HepG2 (cell line): Measurements from ENCODE around the gene RELB. TPM values are rescaled to one million over a fixed set of nuclear protein-coding genes. Genes with fewer than 3 reads are reported as not detected.

Source experiments
- BCL3 ChIP-seq: sonication (generic); formaldehyde crosslinking; IDR thresholded peaks from 2 replicates; pipeline ENCODE4 v1.5.1; 2020; ENCODE audit warnings: mild to moderate bottlenecking, missing genetic modification reagents, moderate library complexity
- CCAR2 ChIP-seq: fragments of 200-400 bp; formaldehyde crosslinking; optimal IDR thresholded peaks from 2 replicates; pipeline ENCODE3; 2018; ENCODE audit warnings: low read depth, mild to moderate bottlenecking, low read length, moderate library complexity
- CCDC6 ChIP-seq: sonication (generic); formaldehyde crosslinking; IDR thresholded peaks from 2 replicates; pipeline ENCODE4 v1.8.1; 2022; ENCODE audit warnings: mild to moderate bottlenecking, missing genetic modification reagents, moderate library complexity
- CEBPB ChIP-seq: IDR thresholded peaks from 2 replicates; pipeline ENCODE4 v1.6.1; 2011; ENCODE audit warnings: low read depth, low read length, improper control_type of control experiment, borderline replicate concordance
- FOXC1 ChIP-seq: sonication (generic); formaldehyde crosslinking; IDR thresholded peaks from 2 replicates; pipeline ENCODE4 v1.8.0; 2022; ENCODE audit warnings: mild to moderate bottlenecking, missing genetic modification reagents, borderline replicate concordance
- KAT7 ChIP-seq: IDR thresholded peaks from 2 replicates; pipeline ENCODE4 v1.6.1; 2018; ENCODE audit warnings: borderline replicate concordance, missing compliant biosample characterization
- KLF6 ChIP-seq: IDR thresholded peaks from 2 replicates; pipeline ENCODE4 v1.8.0; 2016; ENCODE audit warnings: missing biosample characterization, missing genetic modification reagents
- MATR3 ChIP-seq: sonication (generic); formaldehyde crosslinking; IDR thresholded peaks from 2 replicates; pipeline ENCODE4 v1.4.0; 2020; ENCODE audit warnings: missing genetic modification reagents
- PHB2 ChIP-seq: fragments of 450-650 bp; IDR thresholded peaks from 2 replicates; pipeline ENCODE4 v1.6.1; 2018; ENCODE audit not compliant: partially characterized antibody
- REPIN1 ChIP-seq: sonication (generic); formaldehyde crosslinking; IDR thresholded peaks from 2 replicates; pipeline ENCODE4 v1.8.0; 2022; ENCODE audit warnings: missing genetic modification reagents, low read depth, mild to moderate bottlenecking, borderline replicate concordance
- RNF2 ChIP-seq: fragments of 450-650 bp; conservative IDR thresholded peaks from 2 replicates; pipeline ENCODE4 v1.6.1; 2016; ENCODE audit warnings: low read depth
- SIX1 ChIP-seq: sonication (generic); formaldehyde crosslinking; IDR thresholded peaks from 2 replicates; pipeline ENCODE4 v1.4.0; 2020; ENCODE audit warnings: missing genetic modification reagents, borderline replicate concordance
- SMARCC2 ChIP-seq: fragments of 450-650 bp; IDR thresholded peaks from 2 replicates; pipeline ENCODE4 v1.6.1; 2017; ENCODE audit warnings: antibody characterized with exemption, mild to moderate bottlenecking
- SNAPC2 ChIP-seq: sonication (generic); formaldehyde crosslinking; IDR thresholded peaks from 2 replicates; pipeline ENCODE4 v1.8.1; 2022; ENCODE audit warnings: mild to moderate bottlenecking, missing genetic modification reagents
- ZMYM3 ChIP-seq: sonication (generic); formaldehyde crosslinking; IDR thresholded peaks from 2 replicates; pipeline ENCODE4 v1.5.1; 2020; ENCODE audit warnings: mild to moderate bottlenecking, missing genetic modification reagents
- ZNF12 ChIP-seq: sonication (generic); formaldehyde crosslinking; IDR thresholded peaks from 2 replicates; pipeline ENCODE4 v1.5.0; 2020; ENCODE audit warnings: missing genetic modification reagents
- ZNF468 ChIP-seq: sonication (generic); formaldehyde crosslinking; IDR thresholded peaks from 2 replicates; pipeline ENCODE4 v1.8.0; 2022; ENCODE audit warnings: mild to moderate bottlenecking, moderate library complexity, missing genetic modification reagents
- ZNF552 ChIP-seq: sonication (generic); formaldehyde crosslinking; IDR thresholded peaks from 2 replicates; pipeline ENCODE4 v1.9.0; 2022; ENCODE audit warnings: missing genetic modification reagents, mild to moderate bottlenecking, borderline replicate concordance
- ZSCAN5A ChIP-seq: sonication (generic); formaldehyde crosslinking; IDR thresholded peaks from 2 replicates; pipeline ENCODE4 v1.8.0; 2022; ENCODE audit warnings: mild to moderate bottlenecking, missing genetic modification reagents, borderline replicate concordance
- polyA plus RNA-seq, 8 experiments: library from polyadenylated mRNA; depleted of rRNA in 3 of 8; stranded (reverse) in 7 of 8; unstranded in 1 of 8; fragments of >200 nt; fragmentation: Illumina TruSeq in 4 of 8; extraction: Trizol in 4 of 8; gene quantifications; 2 replicates each; pipeline versions ENCODE4 v1.2.1 to v1.2.3, GENCODE V29; 2011 to 2016; ENCODE audit warnings: low read depth in 4 of 8, missing spikeins in 1 of 8, mixed read lengths in 1 of 8; ENCODE audit not compliant: insufficient read depth in 1 of 8
- total RNA-seq, 5 experiments: library from RNA; depleted of rRNA; stranded (reverse); fragments of >200 nt; fragmentation: Illumina TruSeq; extraction: Trizol; gene quantifications; 2 replicates each; pipeline ENCODE4 v1.2.3, GENCODE V29; 2016; ENCODE audit warnings: low read depth in 1 of 5
- TF ChIP-seq, protein P1 (sequence below): sonication (generic); formaldehyde crosslinking; IDR thresholded peaks from 2 replicates; pipeline ENCODE4 v1.5.1; 2020; ENCODE audit warnings: mild to moderate bottlenecking, missing genetic modification reagents
- TF ChIP-seq, protein P2 (sequence below): sonication (generic); formaldehyde crosslinking; IDR thresholded peaks from 2 replicates; pipeline ENCODE4 v1.4.0; 2020; ENCODE audit warnings: missing genetic modification reagents, mild to moderate bottlenecking, borderline replicate concordance

RELB gene
- total and polyA plus RNA-seq, 2 of the 13 experiments (the other 11 are each of a cell fraction or from before 2014, with no cell fraction given) = 1.9 to 3.5 TPM

DNA sequence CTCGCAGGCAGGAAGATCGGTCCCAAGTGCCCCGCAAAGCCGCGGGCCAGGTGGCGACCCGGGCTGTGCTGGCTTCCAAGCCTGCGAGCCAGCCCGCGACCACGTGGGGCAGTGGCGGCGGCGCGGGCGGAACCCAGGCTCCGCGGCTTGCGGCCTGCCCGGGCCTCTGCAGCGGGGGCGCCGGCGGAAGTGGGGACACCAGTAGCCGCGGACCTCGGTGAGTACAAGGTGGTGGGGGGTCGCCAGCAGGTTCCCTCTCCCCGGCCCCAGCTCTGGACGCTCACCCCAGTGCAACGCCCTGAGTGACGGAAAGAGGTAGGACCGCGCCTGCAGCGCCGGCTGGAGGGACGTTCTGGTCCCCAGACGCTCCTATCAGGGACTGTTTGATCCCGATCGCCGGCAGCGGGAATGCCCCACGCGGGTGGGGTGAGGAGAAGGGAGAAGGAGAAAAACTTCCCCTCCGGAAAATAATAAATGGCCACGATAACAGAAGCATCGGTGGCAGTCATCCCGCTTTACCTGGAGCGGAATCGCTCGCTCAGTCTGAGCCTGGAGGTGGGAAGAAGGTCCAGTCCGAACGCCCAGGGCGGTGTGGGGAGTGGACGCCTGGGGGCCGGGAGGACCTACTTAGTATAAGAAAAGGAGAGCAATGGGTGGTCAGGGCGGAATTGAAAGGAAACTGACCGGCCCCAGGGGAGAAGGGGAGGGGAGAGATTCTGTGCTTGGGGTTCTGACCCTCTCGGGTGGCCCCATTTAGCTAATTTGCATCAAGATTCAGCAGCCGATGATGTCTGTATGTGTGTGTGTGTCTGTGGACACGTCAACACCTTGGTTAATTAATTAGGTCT lies 78.0 kb downstream of the RELB start, which contains the start of gene GEMIN7 (continued):
- TF ChIP-seq PHB2 (no peak), REPIN1 (CRISPR knock-in tag) (peak; percentile 86; the same call in 1 of the 2 replicates), ZNF12 (CRISPR knock-in tag) (no peak), ZMYM3 (CRISPR knock-in tag) (no peak), BCL3 (peak; percentile 77), ZNF552 (CRISPR knock-in tag) (peak; percentile 60), ZSCAN5A (peak; percentile 71; the same call in 1 of the 2 replicates), KLF6 (peak; percentile 98), ZNF468 (CRISPR knock-in tag) (no peak), MATR3 (CRISPR knock-in tag) (no peak), CCDC6 (CRISPR knock-in tag) (peak; percentile 93), SIX1 (CRISPR knock-in tag) (no peak), RNF2 (peak; percentile 77), CEBPB (no peak), SNAPC2 (CRISPR knock-in tag) (no peak), KAT7 (CRISPR knock-in tag) (peak; percentile 93; the same call in 1 of the 2 replicates), FOXC1 (CRISPR knock-in tag) (peak; percentile 93), SMARCC2 (no peak), CCAR2 (peak; percentile 33)
- TF ChIP-seq, protein P1, sequence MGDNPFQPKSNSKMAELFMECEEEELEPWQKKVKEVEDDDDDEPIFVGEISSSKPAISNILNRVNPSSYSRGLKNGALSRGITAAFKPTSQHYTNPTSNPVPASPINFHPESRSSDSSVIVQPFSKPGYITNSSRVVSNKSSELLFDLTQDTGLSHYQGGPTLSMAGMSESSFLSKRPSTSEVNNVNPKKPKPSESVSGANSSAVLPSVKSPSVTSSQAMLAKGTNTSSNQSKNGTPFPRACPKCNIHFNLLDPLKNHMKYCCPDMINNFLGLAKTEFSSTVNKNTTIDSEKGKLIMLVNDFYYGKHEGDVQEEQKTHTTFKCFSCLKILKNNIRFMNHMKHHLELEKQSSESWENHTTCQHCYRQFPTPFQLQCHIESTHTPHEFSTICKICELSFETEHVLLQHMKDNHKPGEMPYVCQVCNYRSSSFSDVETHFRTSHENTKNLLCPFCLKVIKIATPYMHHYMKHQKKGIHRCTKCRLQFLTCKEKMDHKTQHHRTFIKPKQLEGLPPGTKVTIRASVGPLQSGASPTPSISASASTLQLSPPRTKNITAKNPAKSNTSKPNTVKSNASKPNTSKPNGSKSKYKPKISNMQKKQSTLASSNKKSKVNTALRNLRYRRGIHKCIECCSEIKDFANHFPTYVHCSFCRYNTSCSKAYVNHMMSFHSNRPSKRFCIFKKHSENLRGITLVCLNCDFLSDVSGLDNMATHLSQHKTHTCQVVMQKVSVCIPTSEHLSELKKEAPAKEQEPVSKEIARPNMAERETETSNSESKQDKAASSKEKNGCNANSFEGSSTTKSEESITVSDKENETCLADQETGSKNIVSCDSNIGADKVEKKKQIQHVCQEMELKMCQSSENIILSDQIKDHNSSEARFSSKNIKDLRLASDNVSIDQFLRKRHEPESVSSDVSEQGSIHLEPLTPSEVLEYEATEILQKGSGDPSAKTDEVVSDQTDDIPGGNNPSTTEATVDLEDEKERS (CRISPR knock-in tag) = no peak
- TF ChIP-seq, protein P2, sequence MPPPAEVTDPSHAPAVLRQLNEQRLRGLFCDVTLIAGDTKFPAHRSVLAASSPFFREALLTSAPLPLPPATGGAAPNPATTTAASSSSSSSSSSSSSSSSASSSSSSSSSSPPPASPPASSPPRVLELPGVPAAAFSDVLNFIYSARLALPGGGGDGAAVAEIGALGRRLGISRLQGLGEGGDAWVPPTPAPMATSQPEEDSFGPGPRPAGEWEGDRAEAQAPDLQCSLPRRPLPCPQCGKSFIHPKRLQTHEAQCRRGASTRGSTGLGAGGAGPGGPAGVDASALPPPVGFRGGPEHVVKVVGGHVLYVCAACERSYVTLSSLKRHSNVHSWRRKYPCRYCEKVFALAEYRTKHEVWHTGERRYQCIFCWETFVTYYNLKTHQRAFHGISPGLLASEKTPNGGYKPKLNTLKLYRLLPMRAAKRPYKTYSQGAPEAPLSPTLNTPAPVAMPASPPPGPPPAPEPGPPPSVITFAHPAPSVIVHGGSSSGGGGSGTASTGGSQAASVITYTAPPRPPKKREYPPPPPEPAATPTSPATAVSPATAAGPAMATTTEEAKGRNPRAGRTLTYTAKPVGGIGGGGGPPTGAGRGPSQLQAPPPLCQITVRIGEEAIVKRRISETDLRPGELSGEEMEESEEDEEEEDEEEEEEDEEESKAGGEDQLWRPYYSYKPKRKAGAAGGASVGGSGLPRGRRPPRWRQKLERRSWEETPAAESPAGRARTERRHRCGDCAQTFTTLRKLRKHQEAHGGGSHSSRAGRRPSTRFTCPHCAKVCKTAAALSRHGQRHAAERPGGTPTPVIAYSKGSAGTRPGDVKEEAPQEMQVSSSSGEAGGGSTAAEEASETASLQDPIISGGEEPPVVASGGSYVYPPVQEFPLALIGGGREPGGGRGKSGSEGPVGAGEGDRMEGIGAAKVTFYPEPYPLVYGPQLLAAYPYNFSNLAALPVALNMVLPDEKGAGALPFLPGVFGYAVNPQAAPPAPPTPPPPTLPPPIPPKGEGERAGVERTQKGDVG = peak; percentile 42; the same call in 1 of the 2 replicates
